Spleen (tissue), 7 donors: ENCODE data around the gene ZNF462.

ENCODE experiments used
- CTCF ChIP-seq, 11 experiments: fragments of 200-600 bp in 7 of 11; fragments of 450-650 bp in 4 of 11; sonication (generic) in 4 of 11; IDR thresholded peaks in 8 of 11; conservative IDR thresholded peaks in 3 of 11; 1 replicate in 7 of 11; 2 replicates in 4 of 11; pipeline versions ENCODE4 v1.4.0 to v1.8.0; 2016 to 2021; ENCODE audit warnings: antibody characterized with exemption in 11 of 11, inconsistent platforms in 4 of 11, mild to moderate bottlenecking in 1 of 11
- POLR2A ChIP-seq, 3 donors: fragments of 450-650 bp; IDR thresholded peaks; one replicate each; pipeline ENCODE4 v1.5.1; 2017; ENCODE audit warnings: antibody characterized with exemption in 3 of 3, mild to moderate bottlenecking in 1 of 3
- POLR2AphosphoS5 ChIP-seq, 3 donors: sonication (generic); formaldehyde crosslinking; IDR thresholded peaks; one replicate each; pipeline ENCODE4 v1.5.1; 2017; ENCODE audit warnings: antibody characterized with exemption in 3 of 3
- donor health status: DM: no; HTN: no; CAD: no; lungs with moderate emphysema.
- donor health status: DM: no; HTN: no; CAD: no.
- donor health status: DM: no; HTN: no; CAD: no.

- TF ChIP-seq POLR2A (IDR thresholded peaks at IDR 0.05) (no peak), POLR2AphosphoS5 (IDR thresholded peaks at IDR 0.05) (no peak), CTCF (IDR thresholded peaks at IDR 0.05 in 8 of 11, conservative IDR thresholded peaks at IDR 0.05 in 3 of 11) (no peak)
Measured at GRCh38 chr9:106879439-106879882, 16.5 kb downstream of the ZNF462 start.
